ENCODE data around the gene ANAPC1.
"Not testable (repeated sequence)": the region's sequence is repeated elsewhere in the genome, so short reads cannot be mapped to it uniquely, and the experiment has no call there.

Gene ANAPC1

DNA sequence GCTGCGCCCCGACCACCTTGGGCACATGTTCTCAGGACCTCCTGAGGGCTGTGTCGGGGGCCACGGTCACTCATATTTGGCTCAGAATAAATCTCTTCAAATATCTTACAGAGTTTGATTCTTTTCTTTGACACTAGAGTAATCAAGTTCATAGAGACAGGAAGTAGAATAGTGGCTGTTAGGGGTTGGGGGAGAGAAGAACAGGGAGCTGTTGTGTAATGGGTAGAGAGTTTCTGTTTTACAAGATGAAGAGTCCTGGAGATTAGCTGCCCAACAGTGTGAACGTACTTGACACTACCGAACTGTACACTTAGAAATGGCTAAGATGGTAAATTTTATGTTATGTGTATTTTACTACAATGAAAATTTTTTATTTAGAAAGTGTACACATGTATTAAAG is 148.6 kb downstream of the ANAPC1 start:
- H3K36me3 ChIP-seq (ENCODE audit: control insufficient read depth, insufficient read depth, low read length); H3K9ac ChIP-seq (ENCODE audit: low read length); H3K4me3 ChIP-seq (ENCODE audit: low read length); H3K4me1 ChIP-seq (ENCODE audit: control insufficient read depth, insufficient read depth, low read length); H3K27ac ChIP-seq (ENCODE audit: low read depth, low read length); H3K27me3 ChIP-seq (ENCODE audit: control insufficient read depth, insufficient read depth, low read length): not testable (repeated sequence)

DNA sequence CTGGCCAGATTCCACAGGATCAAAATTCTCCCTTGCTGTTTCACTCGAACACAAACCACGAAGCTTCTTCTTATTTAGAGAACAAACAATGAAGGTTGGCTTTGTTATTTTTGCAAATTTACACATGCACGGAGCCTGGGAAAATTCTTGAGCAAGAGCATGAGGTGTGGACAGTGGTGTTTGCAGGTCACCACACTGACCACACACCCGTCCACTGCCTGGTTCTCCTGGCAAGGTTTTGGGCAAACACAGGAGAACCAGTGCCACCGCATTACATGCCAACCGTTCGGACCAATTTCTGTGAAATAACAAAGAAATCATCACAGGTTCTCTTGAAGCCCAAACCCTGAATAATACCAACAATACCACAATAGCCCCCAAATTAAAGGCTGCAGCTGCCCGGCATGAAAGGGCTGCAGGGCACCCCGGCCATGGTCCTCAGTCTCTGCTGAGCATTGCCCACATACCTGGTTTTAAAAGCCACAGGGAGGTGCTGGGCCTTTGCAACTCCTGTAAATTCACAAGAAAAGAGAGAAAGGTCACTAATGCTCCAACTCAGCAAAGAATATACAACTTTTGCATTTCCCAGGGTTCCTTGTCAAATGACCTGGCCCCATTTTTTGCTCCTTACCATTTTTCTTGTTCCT is 154.1 kb downstream of the ANAPC1 start:
- not testable (repeated sequence) for H3K36me3 ChIP-seq (ENCODE audit: control insufficient read depth, insufficient read depth, low read length); H3K9ac ChIP-seq (ENCODE audit: low read length)

DNA sequence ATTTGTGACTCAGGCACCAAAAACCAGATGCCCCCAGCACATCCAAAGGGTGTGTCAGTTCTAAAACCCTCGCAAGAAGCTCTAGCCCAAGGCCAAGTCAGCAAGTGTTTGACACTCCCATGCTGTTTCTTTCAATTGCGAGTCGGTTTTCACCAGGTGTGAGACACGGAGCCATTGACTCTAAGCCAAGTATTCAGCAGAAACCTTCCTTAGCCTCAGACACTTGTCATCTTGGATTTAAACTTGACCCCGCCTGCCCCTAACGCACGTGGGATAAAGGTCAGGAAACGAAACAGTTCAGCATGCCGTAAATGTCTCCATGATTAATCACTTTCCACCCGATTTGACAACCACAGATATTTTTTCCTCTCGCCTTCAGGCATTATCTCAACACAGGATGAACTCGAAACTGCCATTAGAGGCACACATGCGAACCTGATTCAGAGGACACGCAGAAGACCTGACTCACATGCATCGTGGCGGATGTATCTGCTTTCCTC is 156.3 kb downstream of the ANAPC1 start:
- H3K4me3 ChIP-seq (ENCODE audit: low read length); H3K4me1 ChIP-seq (ENCODE audit: control insufficient read depth, insufficient read depth, low read length); H3K36me3 ChIP-seq (ENCODE audit: control insufficient read depth, insufficient read depth, low read length); H3K27ac ChIP-seq (ENCODE audit: low read depth, low read length); H3K27me3 ChIP-seq (ENCODE audit: control insufficient read depth, insufficient read depth, low read length); H3K9ac ChIP-seq (ENCODE audit: low read length): not testable (repeated sequence)

More for the DNA sequence above, 154.1 kb downstream of the ANAPC1 start:
- H3K27ac ChIP-seq (ENCODE audit: low read depth, low read length); H3K4me1 ChIP-seq (ENCODE audit: control insufficient read depth, insufficient read depth, low read length); H3K27me3 ChIP-seq (ENCODE audit: control insufficient read depth, insufficient read depth, low read length); H3K4me3 ChIP-seq (ENCODE audit: low read length): not testable (repeated sequence)

DNA sequence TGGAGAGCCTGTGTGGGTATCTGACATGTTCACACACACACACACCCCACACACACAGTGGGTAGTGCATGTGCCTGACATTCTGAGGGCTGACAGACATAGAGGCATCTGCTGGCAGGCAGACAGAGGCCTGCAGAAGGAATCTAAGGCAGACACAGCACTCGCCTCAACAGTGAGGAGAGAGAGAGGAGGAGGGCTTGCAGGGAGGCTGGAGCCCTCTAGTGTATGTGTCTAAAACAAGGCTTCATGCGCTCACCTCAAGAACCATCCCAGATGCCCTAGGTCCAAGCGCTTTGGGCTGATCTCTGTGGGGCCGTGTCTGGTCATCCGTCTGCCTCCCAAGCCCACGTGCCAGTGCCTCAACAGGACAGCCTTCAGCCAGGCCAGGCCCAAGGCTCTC is 158.3 kb downstream of the ANAPC1 start:
- not testable (repeated sequence) for H3K36me3 ChIP-seq (ENCODE audit: control insufficient read depth, insufficient read depth, low read length); H3K4me1 ChIP-seq (ENCODE audit: control insufficient read depth, insufficient read depth, low read length); H3K9ac ChIP-seq (ENCODE audit: low read length); H3K27ac ChIP-seq (ENCODE audit: low read depth, low read length); H3K4me3 ChIP-seq (ENCODE audit: low read length); H3K27me3 ChIP-seq (ENCODE audit: control insufficient read depth, insufficient read depth, low read length)

DNA sequence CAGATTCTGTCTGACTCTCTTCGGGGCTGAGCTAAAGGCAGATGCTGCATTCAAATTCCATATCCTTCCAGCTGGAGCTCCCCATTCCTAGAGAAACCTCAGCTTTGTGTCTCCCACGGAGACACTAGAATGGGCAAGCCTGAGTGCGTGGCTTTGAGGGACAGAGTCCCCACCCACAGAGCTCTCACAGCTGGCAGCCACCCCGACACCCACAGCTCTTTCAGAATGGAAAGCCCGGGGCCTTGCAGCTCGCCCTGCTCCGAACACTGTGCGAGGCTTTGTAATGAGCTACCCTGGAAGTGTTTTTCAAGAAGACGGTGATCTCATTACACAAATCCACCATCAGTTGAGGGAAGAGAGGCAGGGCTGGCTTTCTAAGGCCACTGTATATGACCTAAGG is 164.4 kb downstream of the ANAPC1 start:
- not testable (repeated sequence) for H3K27me3 ChIP-seq (ENCODE audit: control insufficient read depth, insufficient read depth, low read length)

More for the DNA sequence above, 164.4 kb downstream of the ANAPC1 start:
- not testable (repeated sequence) for H3K9ac ChIP-seq (ENCODE audit: low read length); H3K4me1 ChIP-seq (ENCODE audit: control insufficient read depth, insufficient read depth, low read length); H3K36me3 ChIP-seq (ENCODE audit: control insufficient read depth, insufficient read depth, low read length); H3K27ac ChIP-seq (ENCODE audit: low read depth, low read length); H3K4me3 ChIP-seq (ENCODE audit: low read length)

Data from rectal smooth muscle tissue (tissue), 1 donor.